Measurements from ENCODE around the gene NAA50.

Gene NAA50

DNA sequence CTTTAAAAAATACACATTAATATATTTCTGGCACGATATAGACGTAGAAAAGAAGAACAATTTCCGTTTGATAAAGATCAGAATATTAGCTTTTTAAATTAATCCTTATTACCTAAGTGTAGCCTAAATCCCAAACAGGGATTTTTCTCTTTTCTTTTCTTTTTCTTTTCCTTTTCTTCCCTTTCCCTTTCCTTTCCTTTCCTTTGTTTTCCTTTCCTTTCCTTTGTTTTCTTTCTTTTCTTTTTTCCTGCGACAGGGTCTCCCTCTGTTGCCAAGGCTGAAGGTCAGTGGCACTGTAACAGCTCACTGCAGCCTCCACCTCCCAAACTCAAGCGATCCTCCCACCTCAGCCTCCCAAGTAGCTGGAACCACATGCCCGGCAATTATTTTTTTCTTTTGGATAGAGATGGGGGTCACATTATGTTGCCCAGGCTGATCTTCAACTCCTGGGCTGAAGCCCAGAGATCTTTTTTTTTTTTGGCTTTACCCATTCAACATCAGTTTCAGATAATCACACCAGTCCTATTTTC lies 47.8 kb downstream of the NAA50 start:
- Histone ChIP-seq H2AK5ac (ENCODE audit: low read depth, low read length) (no peak overlapping the region), H3K27me3 (ENCODE audit: control insufficient read depth in 3 of 3, insufficient read depth in 3 of 3, low read depth in 1 of 3, low read length in 3 of 3) (no peaks in the 10 kb centered on the region), H3K4me2 (ENCODE audit: insufficient read depth, low read length, poor library complexity, severe bottlenecking) (no peak overlapping the region), H3K36me3 (replicated peaks in 1 of 2; ENCODE audit: control insufficient read depth in 2 of 2, insufficient read depth in 2 of 2, low read length in 2 of 2) (peaks cover 0 to 5% of the 10 kb centered on the region in 2 donors), H2BK5ac (ENCODE audit: low read length) (no peak overlapping the region), H3K4me3 (ENCODE audit: low read length in 2 of 2) (peak overlapping the region in 1 of 2 donors; percentile 70), H3K9ac (ENCODE audit: low read depth, low read length, poor library complexity) (no peak overlapping the region), H3K4ac (ENCODE audit: low read length) (no peak overlapping the region), H2AFZ (ENCODE audit: low read length) (no peak overlapping the region), H2BK120ac (ENCODE audit: low read depth, low read length) (no peak overlapping the region), H3K4me1 (ENCODE audit: control insufficient read depth in 2 of 2, insufficient read depth in 1 of 2, low read depth in 1 of 2, low read length in 2 of 2) (peaks cover 7 to 12% of the 10 kb centered on the region in 2 donors), H3K79me1 (ENCODE audit: low read depth, low read length) (no peaks in the 10 kb centered on the region), H4K8ac (ENCODE audit: low read depth, low read length) (no peak overlapping the region), H2BK12ac (ENCODE audit: low read length) (no peak overlapping the region), H3K18ac (ENCODE audit: low read length) (no peak overlapping the region), H3K27ac (replicated peaks; ENCODE audit: low read length) (no peak overlapping the region), H3K23ac (ENCODE audit: low read depth, low read length, poor library complexity) (no peak overlapping the region), H2BK15ac (ENCODE audit: low read length) (no peak overlapping the region), H3K9me3 (replicated peaks in 1 of 2; ENCODE audit: control insufficient read depth in 2 of 2, insufficient read depth in 1 of 2, low read depth in 1 of 2, low read length in 2 of 2) (no peaks in the 10 kb centered on the region), H4K91ac (ENCODE audit: low read depth, low read length, poor library complexity) (no peak overlapping the region), H3K14ac (ENCODE audit: low read length) (no peak overlapping the region)
- no CpG with 5 or more reads among the region's 6 CpGs for WGBS, 2 donors (ENCODE audit: extremely low coverage in 2 of 2, insufficient read length in 2 of 2, insufficient replicate concordance in 1 of 2)
- DNase-seq (ENCODE audit: low spot score), result no peak

DNA sequence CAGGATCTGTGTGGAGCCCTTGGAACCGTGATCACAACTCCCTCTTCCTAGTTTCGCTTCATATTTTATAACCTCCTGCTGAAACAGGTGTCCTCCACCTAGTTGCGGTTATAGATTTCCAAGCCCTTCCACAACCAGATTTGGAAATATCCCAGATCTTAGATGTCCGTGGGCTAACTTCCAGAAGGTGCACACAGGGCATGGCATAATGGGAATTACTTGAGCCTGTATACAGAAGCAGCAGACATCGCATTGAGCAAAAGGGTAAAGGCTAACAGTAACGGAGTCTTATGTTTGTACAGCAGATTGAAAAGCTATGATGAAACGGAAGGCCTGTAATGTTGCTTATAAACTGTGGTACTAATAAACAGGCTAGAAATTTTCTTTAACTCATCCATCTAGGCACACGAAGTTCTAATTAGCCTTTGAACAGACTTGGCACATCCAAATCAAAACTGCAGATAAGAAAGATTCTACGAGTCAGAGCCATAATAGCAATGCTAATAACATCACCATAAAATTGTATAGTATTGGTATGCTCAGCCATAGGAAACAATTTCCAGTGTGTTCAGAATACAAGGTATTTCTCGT lies 48.5 kb downstream of the NAA50 start:
- H3K27me3 ChIP-seq (ENCODE audit: control insufficient read depth in 3 of 3, insufficient read depth in 3 of 3, low read depth in 1 of 3, low read length in 3 of 3), result no peaks in the 10 kb centered on the region
- no peak overlapping the region for H3K27ac ChIP-seq (replicated peaks; ENCODE audit: low read length)
- H3K79me1 ChIP-seq (ENCODE audit: low read depth, low read length), result no peaks in the 10 kb centered on the region
- no peak overlapping the region for H3K4ac ChIP-seq (ENCODE audit: low read length)
- peak overlapping the region; percentile 72 for H3K4me2 ChIP-seq (ENCODE audit: insufficient read depth, low read length, poor library complexity, severe bottlenecking)
- H2AFZ ChIP-seq (ENCODE audit: low read length), result peak overlapping the region; percentile 89
- H3K9ac ChIP-seq (ENCODE audit: low read depth, low read length, poor library complexity), result no peak overlapping the region
- no peak overlapping the region for H2AK5ac ChIP-seq (ENCODE audit: low read depth, low read length)
- no peak overlapping the region for H3K23ac ChIP-seq (ENCODE audit: low read depth, low read length, poor library complexity)
- no peak overlapping the region for H2BK12ac ChIP-seq (ENCODE audit: low read length)
- no peak overlapping the region for H2BK5ac ChIP-seq (ENCODE audit: low read length)
- no CpG with 5 or more reads among the region's 10 CpGs for WGBS, 2 donors (ENCODE audit: extremely low coverage in 2 of 2, insufficient read length in 2 of 2, insufficient replicate concordance in 1 of 2)
- DNase-seq (ENCODE audit: low spot score), result no peak
- H3K36me3 ChIP-seq (replicated peaks in 1 of 2; ENCODE audit: control insufficient read depth in 2 of 2, insufficient read depth in 2 of 2, low read length in 2 of 2), result peaks cover 0 to 5% of the 10 kb centered on the region in 2 donors
- H3K4me3 ChIP-seq (ENCODE audit: low read length in 2 of 2), result peak overlapping the region; percentile 70 to 88
- H4K8ac ChIP-seq (ENCODE audit: low read depth, low read length), result no peak overlapping the region
- no peak overlapping the region for H3K18ac ChIP-seq (ENCODE audit: low read length)
- H2BK15ac ChIP-seq (ENCODE audit: low read length), result no peak overlapping the region
- H3K9me3 ChIP-seq (replicated peaks in 1 of 2; ENCODE audit: control insufficient read depth in 2 of 2, insufficient read depth in 1 of 2, low read depth in 1 of 2, low read length in 2 of 2), result no peaks in the 10 kb centered on the region
- no peak overlapping the region for H4K91ac ChIP-seq (ENCODE audit: low read depth, low read length, poor library complexity)
- H2BK120ac ChIP-seq (ENCODE audit: low read depth, low read length), result no peak overlapping the region
- H3K14ac ChIP-seq (ENCODE audit: low read length), result no peak overlapping the region
- H3K4me1 ChIP-seq (ENCODE audit: control insufficient read depth in 2 of 2, insufficient read depth in 1 of 2, low read depth in 1 of 2, low read length in 2 of 2), result peaks cover 7 to 12% of the 10 kb centered on the region in 2 donors

DNA sequence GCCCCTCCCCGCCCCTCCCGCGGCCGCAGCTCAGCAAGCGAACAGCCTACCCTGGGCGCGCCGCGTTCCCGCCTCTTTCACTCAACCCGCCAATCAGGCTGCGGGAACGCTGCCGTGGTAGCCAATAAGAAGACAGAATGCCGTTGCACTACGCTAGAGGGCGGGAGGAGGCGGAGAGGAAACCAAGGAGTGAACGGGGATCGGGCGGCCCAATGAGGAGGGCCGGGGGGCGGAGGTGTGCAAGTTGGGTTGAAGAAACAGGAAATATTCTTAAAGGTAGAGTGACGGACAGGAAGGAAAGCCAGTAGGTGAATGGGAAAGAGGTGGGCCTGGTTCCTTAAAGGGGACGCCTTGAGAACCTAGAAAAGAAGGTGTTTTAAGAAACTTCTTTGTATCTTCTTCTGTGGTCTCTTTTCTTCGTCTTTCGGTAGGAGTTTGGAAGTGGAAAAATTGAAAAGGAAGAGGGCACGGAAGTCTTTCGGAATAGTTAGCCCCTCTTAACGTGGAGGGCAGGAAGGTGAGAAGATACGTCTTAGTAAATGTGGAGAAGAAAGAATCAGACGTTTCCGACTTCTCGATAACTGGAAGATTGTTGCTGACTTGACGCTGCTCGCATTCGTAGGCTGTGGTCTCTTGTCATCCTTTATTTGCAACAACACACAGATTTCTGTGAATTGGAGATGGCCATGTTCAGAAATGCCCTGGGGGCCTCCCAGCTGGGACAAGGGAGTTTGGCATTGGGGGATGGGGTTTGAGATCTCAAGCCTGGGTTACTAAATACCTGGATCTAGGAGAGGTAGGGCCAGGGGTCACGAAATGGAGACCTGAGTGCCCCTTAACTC lies 49.2 kb downstream of the NAA50 start:
- no peaks in the 10 kb centered on the region for H3K27me3 ChIP-seq (ENCODE audit: control insufficient read depth in 3 of 3, insufficient read depth in 3 of 3, low read depth in 1 of 3, low read length in 3 of 3)
- H2AFZ ChIP-seq (ENCODE audit: low read length), result peak overlapping the region; percentile 89
- no peak overlapping the region for H2BK12ac ChIP-seq (ENCODE audit: low read length)
- no peak overlapping the region for H3K14ac ChIP-seq (ENCODE audit: low read length)
- peak overlapping the region; percentile 62 for H3K27ac ChIP-seq (replicated peaks; ENCODE audit: low read length)
- H3K79me1 ChIP-seq (ENCODE audit: low read depth, low read length), result no peaks in the 10 kb centered on the region
- H2AK5ac ChIP-seq (ENCODE audit: low read depth, low read length), result no peak overlapping the region
- H4K8ac ChIP-seq (ENCODE audit: low read depth, low read length), result no peak overlapping the region
- peaks cover 7 to 12% of the 10 kb centered on the region in 2 donors for H3K4me1 ChIP-seq (ENCODE audit: control insufficient read depth in 2 of 2, insufficient read depth in 1 of 2, low read depth in 1 of 2, low read length in 2 of 2)
- no peak overlapping the region for H3K4ac ChIP-seq (ENCODE audit: low read length)
- no peak overlapping the region for H2BK5ac ChIP-seq (ENCODE audit: low read length)
- peak overlapping the region; percentile 72 for H3K4me2 ChIP-seq (ENCODE audit: insufficient read depth, low read length, poor library complexity, severe bottlenecking)
- H2BK15ac ChIP-seq (ENCODE audit: low read length), result no peak overlapping the region
- H3K4me3 ChIP-seq (ENCODE audit: low read length in 2 of 2), result peak overlapping the region; percentile 70 to 88
- no peak overlapping the region for H3K9ac ChIP-seq (ENCODE audit: low read depth, low read length, poor library complexity)
- H4K91ac ChIP-seq (ENCODE audit: low read depth, low read length, poor library complexity), result no peak overlapping the region
- H2BK120ac ChIP-seq (ENCODE audit: low read depth, low read length), result no peak overlapping the region
- peaks cover 0 to 5% of the 10 kb centered on the region in 2 donors for H3K36me3 ChIP-seq (replicated peaks in 1 of 2; ENCODE audit: control insufficient read depth in 2 of 2, insufficient read depth in 2 of 2, low read length in 2 of 2)
- no CpG with 5 or more reads among the region's 38 CpGs for WGBS, 2 donors (ENCODE audit: extremely low coverage in 2 of 2, insufficient read length in 2 of 2, insufficient replicate concordance in 1 of 2)
- no peaks in the 10 kb centered on the region for H3K9me3 ChIP-seq (replicated peaks in 1 of 2; ENCODE audit: control insufficient read depth in 2 of 2, insufficient read depth in 1 of 2, low read depth in 1 of 2, low read length in 2 of 2)
- peak; percentile 99 for DNase-seq (ENCODE audit: low spot score)
- no peak overlapping the region for H3K23ac ChIP-seq (ENCODE audit: low read depth, low read length, poor library complexity)
- H3K18ac ChIP-seq (ENCODE audit: low read length), result no peak overlapping the region

All from neuronal stem cell (in vitro differentiated cells).